Measurements from ENCODE around the gene PPP2R5B.
"Not testable (repeated sequence)": the region's sequence is repeated elsewhere in the genome, so short reads cannot be mapped to it uniquely, and the experiment has no call there.

Gene PPP2R5B

DNA sequence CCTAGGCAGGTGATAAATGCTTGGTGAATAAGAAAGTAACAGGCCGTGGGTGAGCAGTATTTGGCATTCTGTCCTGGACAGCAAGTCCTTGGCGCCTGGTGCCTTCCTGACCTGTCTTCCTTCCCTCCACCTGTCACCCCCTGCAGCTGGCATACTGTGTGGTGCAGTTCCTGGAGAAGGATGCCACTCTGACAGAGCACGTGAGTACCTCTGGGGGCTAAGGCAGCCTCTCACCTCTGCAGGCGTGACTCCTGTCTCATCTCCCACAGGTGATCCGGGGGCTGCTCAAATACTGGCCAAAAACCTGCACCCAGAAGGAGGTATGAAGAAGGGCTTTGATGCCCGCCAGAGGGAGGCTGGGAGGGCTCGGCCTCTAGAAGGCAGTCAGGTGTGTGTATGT lies 6.8 kb downstream of the PPP2R5B start:
- no peak for DNase-seq

DNA sequence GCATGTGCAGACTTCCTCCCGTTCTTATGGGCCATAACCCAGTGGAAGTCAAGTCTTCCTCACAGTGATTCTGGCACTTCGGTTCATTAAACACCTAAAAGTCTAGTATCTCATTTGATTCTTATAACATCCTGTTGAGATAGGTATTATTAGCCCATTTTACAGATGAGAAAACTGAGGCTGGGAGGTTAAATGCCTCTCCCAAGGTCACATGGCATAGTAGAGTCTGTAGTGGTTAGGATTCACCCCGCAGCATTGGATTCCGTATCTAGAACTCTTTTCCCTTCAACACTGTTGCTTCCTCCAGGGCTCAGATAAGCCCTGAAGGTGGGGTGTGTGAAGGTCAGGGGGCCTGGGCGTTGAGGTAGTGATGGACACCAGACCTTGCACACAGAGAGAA lies 7.8 kb downstream of the PPP2R5B start:
- DNase-seq = no peak

DNA sequence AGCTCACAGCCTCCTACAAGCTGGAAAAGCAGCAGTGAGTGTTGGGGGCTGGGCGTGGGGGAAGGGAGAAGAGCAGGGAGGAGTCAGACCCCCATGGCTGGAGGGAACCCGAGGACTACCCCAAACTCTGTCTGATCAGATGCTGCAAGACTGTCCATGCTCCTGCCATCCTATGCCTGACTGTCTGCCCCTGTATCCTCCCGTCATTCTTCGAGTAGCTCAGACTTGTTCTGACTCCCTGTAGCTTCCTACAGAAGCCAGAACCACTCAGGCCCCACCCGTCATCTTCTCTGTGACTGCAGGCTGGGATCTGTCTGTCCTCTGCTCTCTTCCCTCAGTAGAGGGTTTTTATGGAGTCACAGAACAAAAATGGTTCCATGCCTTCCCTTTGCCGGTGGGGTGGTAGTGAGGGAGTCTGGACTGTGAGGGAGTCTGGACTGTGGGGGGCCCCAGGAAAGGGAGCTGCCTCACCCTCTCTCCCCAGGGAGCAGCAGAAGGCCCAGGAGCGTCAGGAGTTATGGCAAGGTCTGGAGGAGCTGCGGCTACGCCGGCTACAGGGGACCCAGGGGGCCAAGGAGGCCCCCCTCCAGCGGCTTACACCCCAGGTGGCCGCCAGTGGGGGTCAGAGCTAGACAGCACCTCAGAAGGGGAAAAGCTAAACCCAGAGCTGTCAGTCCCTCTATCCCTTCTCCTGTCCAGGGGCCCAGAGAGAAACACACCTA lies 8.9 kb downstream of the PPP2R5B start:
- no peak for DNase-seq

DNA sequence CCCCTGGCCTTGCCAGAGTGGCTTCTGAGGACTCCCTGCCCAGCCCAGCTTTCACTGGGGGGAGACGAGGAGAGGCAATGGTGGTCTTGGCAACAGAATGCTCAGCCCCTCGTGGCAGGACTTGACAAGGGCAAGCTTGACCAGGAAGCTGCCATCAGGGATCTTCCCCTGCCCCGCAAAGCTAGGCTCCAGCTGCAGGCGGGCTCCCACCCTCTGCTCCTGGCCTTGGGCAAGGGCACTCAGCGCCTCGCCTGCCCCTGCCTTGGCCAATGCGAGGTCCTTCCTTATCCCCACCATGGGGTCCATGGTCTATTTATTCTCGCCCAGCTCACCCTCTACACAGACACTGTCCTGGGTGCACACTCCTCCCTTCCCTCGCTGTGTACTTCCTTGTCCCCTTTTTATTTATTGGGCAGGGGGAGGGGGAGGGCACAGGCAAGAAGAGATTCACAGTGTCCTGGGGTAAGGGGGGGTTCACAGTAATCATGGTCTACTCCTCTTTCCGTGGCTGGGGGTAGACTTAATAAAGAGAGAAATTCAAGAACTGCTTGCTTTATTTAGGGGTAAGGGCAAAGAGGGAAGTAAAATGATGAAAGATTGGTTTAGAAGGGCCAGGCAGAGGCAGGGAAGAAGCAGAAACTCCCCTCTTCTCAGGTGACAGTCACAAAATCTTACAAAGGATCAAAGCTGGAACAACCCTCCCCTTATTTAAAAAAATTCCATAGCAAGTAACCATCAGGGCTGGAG lies 9.6 kb downstream of the PPP2R5B start:
- no peak for DNase-seq

DNA sequence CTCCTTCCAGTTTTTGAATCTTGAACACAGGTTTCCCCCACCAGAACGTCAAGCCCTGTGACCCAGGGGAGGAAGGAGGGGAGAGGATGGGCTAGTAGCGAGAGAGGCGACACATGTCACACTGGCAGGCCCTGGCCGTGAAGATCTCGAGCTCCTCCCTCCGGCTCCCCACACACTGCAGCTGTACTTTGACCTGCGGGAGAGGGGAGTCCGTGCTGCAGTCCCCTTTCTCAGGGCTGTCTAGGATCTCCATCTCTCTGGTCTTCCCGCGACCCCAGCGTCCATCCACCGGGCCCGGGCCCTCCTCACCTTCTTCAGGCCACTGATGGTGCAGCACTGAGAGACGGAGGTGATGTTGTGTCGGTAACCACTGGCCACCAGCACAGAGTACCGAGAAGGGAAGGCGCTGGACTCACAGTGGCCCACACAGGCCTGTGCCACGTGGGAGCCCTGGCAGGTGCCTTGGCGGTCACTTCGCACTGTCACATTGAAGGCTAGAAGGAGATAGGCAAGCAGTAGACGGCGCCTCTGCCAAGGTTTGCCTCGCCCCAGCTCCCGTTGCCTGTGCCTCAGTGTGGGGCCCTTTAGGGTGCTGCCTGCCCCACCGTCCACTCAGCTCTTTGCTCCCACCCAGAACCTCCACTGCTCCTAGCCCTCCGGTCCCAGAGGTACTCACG lies 10.3 kb downstream of the PPP2R5B start:
- peak in 1 of 2 experiments; percentile 38 for DNase-seq

DNA sequence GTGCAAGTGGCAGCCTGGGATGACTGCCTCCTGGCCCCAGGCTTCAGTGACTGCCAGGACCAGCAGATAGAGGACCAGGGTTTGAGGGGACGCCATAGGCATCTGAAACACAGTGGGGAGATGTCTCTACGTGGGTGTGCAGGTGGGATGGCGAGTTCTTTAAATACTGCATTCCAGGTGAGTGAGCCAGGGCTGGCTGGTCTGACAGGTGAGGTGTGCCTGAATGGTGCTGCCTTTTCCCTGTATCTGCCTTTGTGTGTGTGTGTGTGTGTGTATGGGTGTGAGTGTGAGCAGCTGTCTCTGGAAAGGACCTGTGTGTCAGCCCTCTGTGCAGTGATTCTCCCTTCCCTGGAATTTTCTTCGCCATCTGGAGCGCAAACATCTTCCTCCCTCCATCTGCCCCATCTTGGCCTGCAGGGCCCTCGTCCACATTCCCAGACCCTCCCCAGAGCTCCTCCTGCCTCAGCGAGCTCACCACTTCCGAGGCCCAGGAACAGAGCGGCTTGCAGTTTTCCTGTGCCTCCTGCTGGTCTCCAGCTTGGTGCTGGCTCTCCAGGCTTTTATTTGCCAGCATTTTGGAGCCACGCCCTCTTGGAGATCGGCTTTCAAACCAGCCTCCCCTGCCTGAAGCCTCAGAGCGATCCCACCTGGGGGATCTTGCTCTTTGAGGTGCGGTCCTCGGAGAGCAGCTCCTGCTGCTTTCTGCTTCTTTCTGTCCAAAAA lies 11.0 kb downstream of the PPP2R5B start, which contains the start of gene GPHA2:
Gene GPHA2, minus strand, starts transcription at position 535 of the 723 bp plus-strand sequence. Its CDS starts 433 bp downstream, at position 102.
- DNase-seq = peak; percentile 51 to 67

DNA sequence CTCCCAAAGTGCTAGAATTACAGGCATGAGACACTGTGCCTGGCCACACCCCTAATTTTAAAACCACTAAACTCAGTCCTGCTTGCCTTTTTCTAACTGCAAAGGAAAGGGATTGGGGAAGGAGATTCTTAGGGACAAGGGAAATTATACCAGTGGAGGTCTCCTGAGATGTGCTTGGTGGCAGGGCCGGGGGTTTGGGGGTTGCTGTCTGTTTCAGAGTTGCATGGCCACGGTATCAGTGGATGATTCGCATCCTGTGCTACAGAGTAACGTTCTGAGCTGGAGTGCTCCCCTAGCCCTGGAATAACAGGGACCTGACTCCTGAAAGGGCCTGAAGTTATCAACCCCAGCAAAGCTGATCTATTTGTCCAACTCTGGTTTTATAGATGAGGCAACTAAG lies 12.1 kb downstream of the PPP2R5B start:
- DNase-seq = no peak

DNA sequence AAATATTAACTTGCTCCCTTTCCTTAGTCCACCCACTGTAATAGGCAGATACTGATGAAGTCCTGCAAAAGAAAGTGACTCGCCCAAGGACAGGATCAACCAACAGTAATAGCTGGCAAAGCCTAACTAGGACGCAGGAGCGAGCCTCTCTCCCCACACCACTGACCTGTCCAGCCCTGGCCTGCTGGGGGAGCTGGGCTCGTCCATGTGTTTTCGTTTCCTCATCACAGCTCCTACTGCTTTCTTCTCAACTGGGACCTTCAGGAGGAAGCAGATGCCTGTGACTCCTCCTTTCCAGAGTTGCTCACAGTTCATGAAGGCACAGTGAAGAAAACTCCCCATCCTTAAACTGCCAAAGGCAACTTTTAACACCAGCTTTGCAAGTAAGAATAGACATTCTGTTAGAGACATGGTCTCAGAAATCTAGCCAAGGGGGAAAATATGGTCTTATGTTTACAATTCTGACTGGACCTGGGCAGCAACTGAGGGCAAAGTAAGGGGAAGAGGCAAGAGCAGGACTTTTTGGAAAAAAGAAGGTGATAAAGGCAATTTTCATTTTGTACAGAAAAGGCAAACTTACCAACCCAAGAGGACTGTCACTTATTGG lies 22.8 kb downstream of the PPP2R5B start:
- DNase-seq = no peak

DNA sequence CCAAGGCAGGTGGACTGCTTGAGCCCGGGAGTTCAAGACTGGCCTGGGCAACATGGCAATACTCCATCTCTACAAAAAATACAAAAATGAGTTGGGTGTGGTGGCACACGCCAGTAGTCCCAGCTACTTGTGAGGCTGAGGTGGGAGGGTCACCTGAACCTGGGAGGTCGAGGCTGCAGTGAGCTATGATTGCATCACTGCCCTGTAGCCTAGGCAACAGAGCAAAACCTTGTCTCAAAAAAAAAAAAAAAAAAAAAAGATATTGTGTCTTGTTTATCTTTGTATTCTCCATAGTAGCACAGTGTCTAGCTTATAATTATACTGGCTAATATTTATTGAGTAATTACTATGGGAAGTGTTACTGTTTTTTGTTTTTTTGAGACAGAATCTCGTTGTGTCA lies 27.0 kb downstream of the PPP2R5B start:
- no peak for DNase-seq

DNA sequence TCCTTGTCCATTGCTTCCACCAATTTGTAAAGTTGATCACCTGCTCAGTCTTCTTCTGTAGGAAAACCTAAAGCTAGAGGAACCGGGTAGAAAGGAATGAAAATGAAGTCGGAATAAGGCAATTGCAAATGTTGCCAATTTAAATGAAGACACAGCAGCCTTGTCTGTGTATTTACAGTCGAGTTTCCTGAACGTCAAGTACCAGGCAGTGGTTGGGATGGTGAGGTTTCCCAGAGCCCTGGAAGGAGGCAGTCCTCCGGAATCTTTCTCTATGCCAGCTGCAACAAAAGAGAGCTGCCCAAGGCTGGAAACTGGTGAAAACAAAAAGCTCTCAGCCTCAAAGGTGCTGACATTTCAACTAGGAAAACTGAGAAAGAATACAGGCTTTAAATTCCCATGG lies 29.7 kb downstream of the PPP2R5B start:
- DNase-seq = no peak

DNA sequence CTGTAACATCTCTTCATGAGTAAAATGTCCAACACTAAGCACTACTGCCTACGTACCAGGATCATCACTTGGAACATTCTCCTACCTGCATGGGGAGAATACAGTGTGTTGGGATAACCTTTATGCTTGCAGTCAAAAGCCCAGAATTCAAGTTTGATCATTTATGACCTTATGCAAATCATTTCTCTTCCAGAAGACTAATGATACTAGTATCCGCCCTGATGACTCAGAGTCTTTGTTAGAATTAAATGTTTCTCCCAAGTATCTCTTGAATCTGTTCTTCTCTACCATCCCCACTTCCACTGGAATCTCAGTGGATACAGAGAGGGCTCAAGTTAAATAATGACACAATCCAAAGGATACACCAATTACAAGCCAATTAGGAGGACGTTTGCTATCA lies 35.0 kb downstream of the PPP2R5B start:
- DNase-seq = peak; percentile 50 to 65

DNA sequence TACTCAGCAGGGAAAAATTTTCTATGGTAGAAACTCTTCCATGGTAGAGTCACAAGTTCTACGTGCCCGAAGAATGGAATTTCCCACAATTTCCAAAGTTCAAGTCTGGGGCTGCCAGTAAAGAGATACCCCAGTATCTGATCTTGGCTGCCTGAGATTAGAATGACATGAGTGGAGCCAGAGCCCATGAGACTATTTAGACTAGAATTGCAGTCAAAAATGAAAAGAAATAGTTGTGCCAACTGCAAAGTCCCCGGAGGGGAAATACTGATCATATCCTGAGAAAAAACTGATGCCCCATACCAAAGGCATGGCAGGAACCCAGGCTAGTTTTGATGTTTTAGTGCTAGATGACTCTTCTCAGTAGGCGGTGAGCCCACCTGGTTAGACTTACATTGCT lies 36.2 kb downstream of the PPP2R5B start:
- DNase-seq = no peak

DNA sequence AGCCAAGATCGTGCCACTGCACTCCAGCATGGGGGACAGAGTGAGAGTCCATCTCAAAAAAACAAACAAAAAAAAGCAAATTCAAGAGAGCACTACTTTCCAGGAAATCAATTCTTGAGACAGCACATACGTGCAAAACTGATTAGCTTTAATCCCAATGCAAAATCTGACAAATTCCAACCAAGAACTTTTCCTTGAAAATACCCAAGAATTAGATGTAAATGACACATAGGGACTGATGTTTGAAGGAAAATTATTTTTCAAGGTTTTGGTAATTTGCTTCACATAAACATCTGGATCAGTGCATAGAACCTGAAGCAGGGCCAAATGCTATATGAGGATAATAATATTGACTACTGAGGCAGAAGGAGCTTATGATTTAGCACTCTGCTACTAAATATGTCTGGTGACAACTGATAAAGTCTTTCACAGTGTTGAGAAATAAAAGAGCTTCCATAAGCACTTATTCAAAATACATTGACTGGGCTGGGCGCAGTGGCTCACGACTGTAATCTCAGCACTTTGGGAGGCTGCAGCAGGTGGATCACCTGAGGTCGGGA lies 38.7 kb downstream of the PPP2R5B start:
- no peak for DNase-seq

DNA sequence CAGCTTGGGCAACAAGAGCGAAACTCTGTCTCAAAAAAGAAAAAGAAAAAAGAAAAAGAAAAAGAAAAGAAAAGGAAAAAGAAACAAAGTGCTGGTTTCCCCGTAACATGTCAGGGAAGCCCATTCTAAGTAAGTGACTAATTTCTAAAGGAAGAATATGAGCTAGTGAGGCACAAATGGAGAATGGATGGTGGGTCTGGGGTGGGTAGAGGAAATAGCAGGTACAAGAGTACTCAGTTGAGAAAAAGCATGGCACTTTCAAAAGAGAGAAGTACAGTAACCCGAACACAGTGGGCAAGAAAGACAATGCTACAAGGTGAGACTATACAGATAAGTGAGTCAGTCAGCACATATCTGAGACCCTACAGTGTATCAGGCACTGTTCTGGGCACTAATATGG lies 42.9 kb downstream of the PPP2R5B start:
- DNase-seq = no peak

DNA sequence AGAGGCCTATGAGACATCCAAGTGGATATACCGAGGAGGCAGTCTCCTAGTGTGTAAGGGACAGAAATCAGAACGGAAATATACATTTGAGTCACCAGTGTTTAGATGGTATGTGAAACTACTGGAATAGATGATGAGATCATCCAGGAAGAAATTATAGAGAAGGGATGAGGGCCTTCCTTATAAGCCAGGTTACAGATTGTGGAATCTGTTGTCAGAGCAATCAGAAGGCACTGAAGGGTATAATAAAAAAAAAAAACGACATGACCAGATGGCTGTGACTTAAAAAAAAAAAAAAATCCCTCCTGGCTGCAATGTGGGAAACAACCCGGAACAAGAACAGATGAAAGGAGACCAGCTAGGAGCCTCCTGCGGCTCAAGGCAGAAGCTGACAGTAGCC lies 44.7 kb downstream of the PPP2R5B start:
- DNase-seq = no peak

DNA sequence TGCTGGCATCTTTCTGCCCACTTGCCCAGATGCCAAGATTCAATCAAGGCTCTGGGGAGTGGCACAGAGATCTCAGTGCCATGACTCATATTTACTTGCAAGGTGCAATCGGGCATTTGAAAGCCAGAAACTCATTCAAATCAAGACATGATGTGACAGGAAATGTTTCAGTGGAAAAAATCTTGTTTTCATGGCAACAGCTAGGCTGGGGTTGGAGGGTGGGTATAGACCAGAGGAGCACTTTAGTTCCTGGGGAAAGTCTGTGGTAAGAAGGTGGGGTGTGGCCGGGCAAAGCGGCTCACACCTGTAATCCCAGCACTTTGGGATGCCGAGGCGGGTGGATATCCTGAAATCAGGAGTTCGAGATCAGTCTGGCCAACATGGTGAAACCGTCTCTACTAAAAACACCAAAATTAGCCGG lies 46.3 kb downstream of the PPP2R5B start:
- no peak for DNase-seq

DNA sequence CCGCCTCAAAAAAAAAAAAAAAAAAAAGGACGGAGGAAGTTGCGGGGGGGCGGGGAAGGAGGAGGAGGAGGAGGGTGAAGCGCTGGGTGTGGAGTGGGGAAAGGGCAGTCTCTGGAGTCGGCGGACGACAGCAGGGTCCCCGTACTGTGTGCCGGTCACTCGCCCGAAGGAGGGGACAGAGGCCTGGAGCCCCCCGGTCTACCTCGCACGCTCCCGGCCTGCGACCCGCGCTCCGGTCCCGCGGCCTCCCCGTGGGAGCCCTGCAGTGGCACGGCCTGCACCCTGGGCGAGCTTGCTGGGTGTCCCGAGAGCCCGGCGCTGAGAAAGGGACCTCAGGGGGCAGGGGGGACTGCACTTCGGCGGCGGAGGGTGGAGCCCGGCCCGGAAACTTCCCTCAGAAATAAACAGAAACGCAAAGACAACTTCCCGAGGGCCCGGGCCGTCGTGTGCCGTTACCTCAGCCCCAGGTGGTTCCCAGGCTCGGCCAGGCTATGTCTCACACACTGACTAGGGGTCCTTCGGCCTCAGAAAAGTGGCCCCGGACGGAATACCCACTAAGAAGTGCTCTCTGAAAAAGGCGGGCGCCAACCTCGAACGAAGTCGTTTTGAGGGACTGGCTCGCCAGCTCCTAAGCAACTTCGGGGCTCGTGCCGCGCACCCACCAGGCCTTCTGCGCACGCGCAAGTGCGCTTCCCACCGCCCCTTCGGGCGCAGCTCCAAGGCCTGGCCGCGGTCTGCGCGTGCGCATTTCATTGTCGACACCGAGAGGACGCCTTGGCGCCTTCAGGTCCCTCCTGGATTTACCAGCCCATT lies 47.1 kb downstream of the PPP2R5B start, which contains the start of gene MAJIN:
Gene MAJIN, minus strand, starts transcription at position 688 of the 813 bp plus-strand sequence. CDS start 12,703 bp downstream, outside the sequence.
- DNase-seq = no peak

DNA sequence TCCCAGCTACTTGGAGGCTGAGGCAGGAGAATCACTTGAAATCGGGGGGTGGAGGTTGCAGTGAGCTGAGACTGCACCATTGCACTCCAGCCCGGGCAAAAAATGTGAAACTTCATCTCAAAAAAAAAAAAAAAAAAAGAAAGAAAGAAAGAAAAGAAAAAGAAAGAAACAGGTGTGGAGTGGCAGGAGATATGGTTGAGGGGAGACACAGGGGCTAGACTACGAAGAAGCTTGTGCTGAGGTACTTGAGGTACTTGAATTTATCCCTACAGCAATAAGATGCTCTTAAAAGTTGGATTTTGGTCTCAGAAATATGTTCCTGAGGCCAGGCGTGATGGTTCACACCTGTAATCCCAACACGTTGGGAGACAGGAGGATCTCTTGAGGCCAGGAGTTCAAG lies 49.6 kb downstream of the PPP2R5B start:
- DNase-seq = no peak

DNA sequence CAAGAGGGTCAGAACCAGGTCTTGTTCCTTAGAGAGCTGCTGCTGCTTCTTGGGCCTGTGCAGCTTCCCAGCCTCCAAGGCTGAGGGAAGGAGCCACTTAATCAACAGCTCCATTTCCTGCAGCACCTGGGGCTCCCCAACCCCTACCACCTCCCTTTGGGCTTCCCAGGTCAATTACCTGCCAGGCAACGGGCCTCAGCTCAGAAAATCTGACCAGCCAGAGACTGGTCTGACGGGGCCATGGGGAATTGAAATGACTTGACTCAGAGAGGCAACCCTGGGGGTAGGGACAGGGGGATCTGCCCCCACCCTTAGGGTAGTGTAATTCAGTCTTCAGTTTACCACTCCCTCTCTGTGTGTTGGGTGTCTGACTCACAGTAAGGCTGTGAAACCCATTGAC lies 52.2 kb downstream of the PPP2R5B start:
- DNase-seq = no peak

DNA sequence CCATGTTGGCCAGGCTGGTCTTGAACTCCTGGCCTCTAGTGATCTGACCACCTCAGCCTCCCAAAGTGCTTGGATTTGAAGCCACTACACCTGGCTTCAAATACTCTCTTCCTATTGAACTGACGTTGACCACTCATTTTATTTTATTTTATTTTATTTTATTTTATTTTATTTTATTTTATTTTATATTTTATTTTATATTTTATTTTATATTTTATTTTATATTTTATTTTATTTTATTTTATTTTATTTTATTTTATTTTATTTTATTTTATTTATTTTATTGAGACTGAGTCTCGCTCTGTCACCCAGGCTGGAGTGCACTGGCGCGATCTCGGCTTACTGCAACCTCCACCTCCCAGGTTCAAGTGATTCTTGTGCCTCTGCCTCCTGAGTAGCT lies 58.9 kb downstream of the PPP2R5B start:
- not testable (repeated sequence) for DNase-seq

Data from NCI-H526 (cell line).